Gastrocnemius medialis (tissue), 4 donors: ENCODE results near the gene FXYD4.

Experiments
- CTCF ChIP-seq, 5 experiments: fragments of 450-650 bp in 3 of 5; fragments of 200-600 bp in 2 of 5; sonication (generic) in 2 of 5; IDR thresholded peaks in 4 of 5; conservative IDR thresholded peaks in 1 of 5; 1 replicate in 4 of 5; 2 replicates in 1 of 5; pipeline ENCODE4 v1.5.1; 2016 to 2019; ENCODE audit warnings: antibody characterized with exemption in 5 of 5, mild to moderate bottlenecking in 3 of 5, moderate library complexity in 3 of 5
- POLR2A ChIP-seq, 2 donors: fragments of 450-650 bp; IDR thresholded peaks; one replicate each; pipeline ENCODE4 v1.6.1; 2017; ENCODE audit warnings: antibody characterized with exemption in 2 of 2, mild to moderate bottlenecking in 2 of 2, moderate library complexity in 2 of 2

GRCh38 chr10:43373461-43373860, 2.0 kb downstream of the FXYD4 start:
- no peak for TF ChIP-seq CTCF (IDR thresholded peaks at IDR 0.05 in 4 of 5, conservative IDR thresholded peaks at IDR 0.05 in 1 of 5)
- no peak for TF ChIP-seq POLR2A (IDR thresholded peaks at IDR 0.05)
